Measurements from ENCODE around the gene PDK4.

DNA sequence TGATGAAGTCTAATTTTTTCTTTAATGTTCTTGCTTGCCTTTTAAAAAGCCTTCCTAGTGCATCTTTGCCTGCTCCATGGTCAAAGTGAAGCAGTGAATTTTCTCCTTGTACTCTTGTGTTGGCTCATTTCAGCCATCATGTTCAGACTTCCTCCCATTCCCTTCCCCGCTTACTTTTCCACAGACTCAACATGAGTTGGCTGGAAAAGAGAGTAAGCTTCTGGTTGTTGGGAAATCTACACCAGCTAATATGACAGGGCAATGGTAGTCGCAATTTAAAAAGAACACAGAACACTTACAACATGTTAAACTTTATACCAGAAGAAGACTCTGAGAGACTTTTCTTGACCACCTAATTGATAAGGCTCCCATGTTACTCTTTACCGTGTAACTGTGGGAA is 24.3 kb upstream of the PDK4 start:
- TF ChIP-seq CTCF (IDR thresholded peaks at IDR 0.05; ENCODE audit: borderline replicate concordance, extremely low read depth, low read length, poor library complexity, severe bottlenecking) (no peak), EZH2 (IDR thresholded peaks at IDR 0.05; ENCODE audit: borderline replicate concordance, low read depth, low read length, severe bottlenecking) (no peak)
